ENCODE results near the gene MRPL44. TPM values are rescaled to one million over a fixed set of nuclear protein-coding genes. Genes with fewer than 3 reads are reported as not detected.
A peak's percentile ranks its signal among the peaks of the same experiment; 100 is the strongest.

The MRPL44 gene
- total RNA-seq, 1 donor from 2014 or later: 32.6 TPM

- Histone ChIP-seq H3K79me2 (ENCODE audit: insufficient read depth, low read length) (peaks cover 93% of the 10 kb centered on the region), H3K4me1 (ENCODE audit: insufficient read depth, low read length) (no peaks in the 10 kb centered on the region), H3K27ac (ENCODE audit: low read depth, low read length) (no peak overlapping the region), H4K20me1 (ENCODE audit: insufficient read depth, low read length) (peaks cover 77% of the 10 kb centered on the region), H3K4me3 (ENCODE audit: insufficient read depth, low read depth, low read length) (no peak overlapping the region), H3K9me3 (ENCODE audit: insufficient read depth, low read depth, low read length) (no peaks in the 10 kb centered on the region), H2AFZ (ENCODE audit: low read depth, low read length) (no peak overlapping the region), H3K4me2 (ENCODE audit: low read length) (no peak overlapping the region), H3K9ac (ENCODE audit: low read length) (no peak overlapping the region), H3K27me3 (ENCODE audit: insufficient read depth, low read length) (no peaks in the 10 kb centered on the region), H3K36me3 (ENCODE audit: insufficient read depth, low read length) (peaks cover 3% of the 10 kb centered on the region)
- Mint-ChIP-seq H3K36me3 (ENCODE audit: low read depth, unreplicated experiment) (peaks cover 21% of the 10 kb centered on the region), H3K4me3 (ENCODE audit: unreplicated experiment) (no peak overlapping the region), H3K27ac (ENCODE audit: unreplicated experiment) (no peak overlapping the region), H3K9me3 (ENCODE audit: unreplicated experiment) (peaks cover 12% of the 10 kb centered on the region), H3K4me1 (ENCODE audit: low read depth, unreplicated experiment) (peaks cover 20% of the 10 kb centered on the region), H3K27me3 (ENCODE audit: low read depth, unreplicated experiment) (no peaks in the 10 kb centered on the region)
- FAIRE-seq (no peak), DNase-seq (ENCODE audit: low read depth) (no peak)
- TF ChIP-seq EZH2 (IDR thresholded peaks at IDR 0.05; ENCODE audit: insufficient read depth, low read length) (no peak), CTCF (IDR thresholded peaks at IDR 0.05; ENCODE audit: insufficient read depth, low read depth, low read length) (no peak)
Observed at GRCh38 chr2:223925106-223925505, 32.2 kb upstream of the MRPL44 start.

- Histone ChIP-seq H3K36me3 (ENCODE audit: insufficient read depth, low read length) (peaks cover 3% of the 10 kb centered on the region), H3K27me3 (ENCODE audit: insufficient read depth, low read length) (no peaks in the 10 kb centered on the region), H3K4me2 (ENCODE audit: low read length) (no peak overlapping the region), H2AFZ (ENCODE audit: low read depth, low read length) (no peak overlapping the region), H3K4me1 (ENCODE audit: insufficient read depth, low read length) (no peaks in the 10 kb centered on the region), H3K9me3 (ENCODE audit: insufficient read depth, low read depth, low read length) (no peaks in the 10 kb centered on the region), H3K4me3 (ENCODE audit: insufficient read depth, low read depth, low read length) (no peak overlapping the region), H3K27ac (ENCODE audit: low read depth, low read length) (no peak overlapping the region), H3K9ac (ENCODE audit: low read length) (no peak overlapping the region), H3K79me2 (ENCODE audit: insufficient read depth, low read length) (peaks cover 88% of the 10 kb centered on the region), H4K20me1 (ENCODE audit: insufficient read depth, low read length) (peaks cover 69% of the 10 kb centered on the region)
- Mint-ChIP-seq H3K4me3 (ENCODE audit: unreplicated experiment) (no peak overlapping the region), H3K36me3 (ENCODE audit: low read depth, unreplicated experiment) (peaks cover 18% of the 10 kb centered on the region), H3K9me3 (ENCODE audit: unreplicated experiment) (peaks cover 12% of the 10 kb centered on the region), H3K4me1 (ENCODE audit: low read depth, unreplicated experiment) (peaks cover 27% of the 10 kb centered on the region), H3K27me3 (ENCODE audit: low read depth, unreplicated experiment) (no peaks in the 10 kb centered on the region), H3K27ac (ENCODE audit: unreplicated experiment) (no peak overlapping the region)
- FAIRE-seq (no peak), DNase-seq (ENCODE audit: low read depth) (no peak)
- no peak for TF ChIP-seq EZH2 (IDR thresholded peaks at IDR 0.05; ENCODE audit: insufficient read depth, low read length)
Observed at GRCh38 chr2:223928113-223929006, 28.9 kb upstream of the MRPL44 start.

- Histone ChIP-seq H3K36me3 (ENCODE audit: insufficient read depth, low read length) (peaks cover 3% of the 10 kb centered on the region), H3K27ac (ENCODE audit: low read depth, low read length) (no peak overlapping the region), H3K4me3 (ENCODE audit: insufficient read depth, low read depth, low read length) (no peak overlapping the region), H3K4me1 (ENCODE audit: insufficient read depth, low read length) (peaks cover 7% of the 10 kb centered on the region), H3K4me2 (ENCODE audit: low read length) (no peak overlapping the region), H3K9me3 (ENCODE audit: insufficient read depth, low read depth, low read length) (no peaks in the 10 kb centered on the region), H2AFZ (ENCODE audit: low read depth, low read length) (no peak overlapping the region), H4K20me1 (ENCODE audit: insufficient read depth, low read length) (peaks cover 75% of the 10 kb centered on the region), H3K9ac (ENCODE audit: low read length) (no peak overlapping the region), H3K27me3 (ENCODE audit: insufficient read depth, low read length) (no peaks in the 10 kb centered on the region), H3K79me2 (ENCODE audit: insufficient read depth, low read length) (peaks cover 93% of the 10 kb centered on the region)
- DNase-seq (ENCODE audit: low read depth) (no peak), FAIRE-seq (peak; percentile 26)
- Mint-ChIP-seq H3K4me1 (ENCODE audit: low read depth, unreplicated experiment) (peaks cover 33% of the 10 kb centered on the region), H3K9me3 (ENCODE audit: unreplicated experiment) (peaks cover 12% of the 10 kb centered on the region), H3K27ac (ENCODE audit: unreplicated experiment) (no peak overlapping the region), H3K4me3 (ENCODE audit: unreplicated experiment) (no peak overlapping the region), H3K36me3 (ENCODE audit: low read depth, unreplicated experiment) (peaks cover 18% of the 10 kb centered on the region), H3K27me3 (ENCODE audit: low read depth, unreplicated experiment) (no peaks in the 10 kb centered on the region)
- TF ChIP-seq EZH2 (IDR thresholded peaks at IDR 0.05; ENCODE audit: insufficient read depth, low read length) (no peak), CTCF (IDR thresholded peaks at IDR 0.05; ENCODE audit: insufficient read depth, low read depth, low read length) (no peak)
Observed at GRCh38 chr2:223929571-223930102, 27.6 kb upstream of the MRPL44 start.

Data from astrocyte (in vitro differentiated cells and primary cell).